Epithelial cell of proximal tubule (primary cell): Measurements from ENCODE around the gene KLRK1. TPM values are rescaled to one million over a fixed set of nuclear protein-coding genes. Genes with fewer than 3 reads are reported as not detected.
A peak's percentile ranks its signal among the peaks of the same experiment; 100 is the strongest.
"Not testable (repeated sequence)": the region's sequence is repeated elsewhere in the genome, so short reads cannot be mapped to it uniquely, and the experiment has no call there.

ENCODE experiments used
- DNase-seq: peaks from one replicate; pipeline ENCODE4 v3.0.0-alpha.2; 2011; ENCODE audit warnings: low read depth
- H3K4me3 ChIP-seq: 2 replicates; pipeline ENCODE4 v1.5.1; 2011; ENCODE audit warnings: low read depth, mild to moderate bottlenecking, low read length
- CTCF ChIP-seq: conservative IDR thresholded peaks from 2 replicates; pipeline ENCODE4 v1.5.1; 2012; ENCODE audit warnings: low read depth, mild to moderate bottlenecking, low read length
- total RNA-seq: library from RNA; depleted of rRNA; stranded (reverse); fragments of >200 nt; gene quantifications from 2 replicates; pipeline ENCODE4 v1.2.3, GENCODE V29; 2015

Gene KLRK1
- total RNA-seq, 1 donor from 2014 or later = not detected

GRCh38 chr12:10362325-10362724, 27.5 kb downstream of the KLRK1 start:
- DNase-seq = no peak
- TF ChIP-seq CTCF = no peak
- peak overlapping the region; percentile 77 for H3K4me3 ChIP-seq

GRCh38 chr12:10361622-10362021, 28.2 kb downstream of the KLRK1 start:
- H3K4me3 ChIP-seq = no peak overlapping the region
- DNase-seq = no peak
- TF ChIP-seq CTCF = no peak

- no peak for DNase-seq
- H3K4me3 ChIP-seq = no peak overlapping the region
- no peak for TF ChIP-seq CTCF
Observed at GRCh38 chr12:10361084-10361483, 28.8 kb downstream of the KLRK1 start.

GRCh38 chr12:10358969-10359368, 30.9 kb downstream of the KLRK1 start:
- H3K4me3 ChIP-seq = no peak overlapping the region
- DNase-seq = no peak
- TF ChIP-seq CTCF = no peak

GRCh38 chr12:10358131-10358530, 31.7 kb downstream of the KLRK1 start:
- no peak overlapping the region for H3K4me3 ChIP-seq
- no peak for TF ChIP-seq CTCF
- no peak for DNase-seq

GRCh38 chr12:10354502-10354901, 35.3 kb downstream of the KLRK1 start:
- no peak for TF ChIP-seq CTCF
- H3K4me3 ChIP-seq = no peak overlapping the region
- DNase-seq = no peak

- no peak for TF ChIP-seq CTCF
- no peak for DNase-seq
- no peak overlapping the region for H3K4me3 ChIP-seq
Observed at GRCh38 chr12:10354071-10354470, 35.8 kb downstream of the KLRK1 start.

GRCh38 chr12:10351457-10351856, 38.4 kb downstream of the KLRK1 start:
- not testable (repeated sequence) for DNase-seq, H3K4me3 ChIP-seq
